ENCODE data around the gene LILRA6.

The LILRA6 gene

DNA sequence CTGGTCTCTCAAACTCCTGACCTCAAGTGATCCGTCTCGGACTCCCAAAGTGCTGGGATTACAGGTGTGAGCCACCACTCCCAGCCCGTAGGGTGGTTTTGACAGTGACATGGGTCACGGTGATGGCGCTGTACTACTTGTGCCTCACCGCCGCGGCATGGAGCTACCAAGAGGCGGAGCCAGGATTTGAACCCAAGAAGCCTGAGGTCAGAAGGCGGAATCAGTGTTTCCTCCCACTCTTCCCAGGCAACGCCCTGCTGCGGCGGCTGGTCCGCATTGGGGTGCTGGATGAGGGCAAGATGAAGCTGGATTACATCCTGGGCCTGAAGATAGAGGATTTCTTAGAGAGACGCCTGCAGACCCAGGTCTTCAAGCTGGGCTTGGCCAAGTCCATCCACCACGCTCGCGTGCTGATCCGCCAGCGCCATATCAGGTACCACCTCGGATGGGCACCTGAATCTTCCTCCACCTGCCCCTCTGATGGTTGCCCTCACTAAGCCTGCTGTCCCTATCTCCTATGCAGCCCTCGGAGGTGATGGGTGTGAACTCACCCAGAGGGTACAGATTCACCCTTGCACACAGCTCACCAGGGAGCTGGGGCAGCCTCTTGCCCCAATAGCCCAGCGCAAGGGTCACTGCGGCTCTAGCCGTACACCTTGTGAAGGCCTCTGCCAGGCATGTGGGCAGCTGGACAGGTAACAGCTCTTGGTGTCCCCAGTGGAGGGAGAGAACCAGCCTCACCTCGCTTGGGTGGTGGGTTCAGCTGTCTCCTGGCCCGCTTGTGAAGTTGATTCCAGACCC is 36.4 kb downstream of the LILRA6 start:
- Histone ChIP-seq H3K18ac (ENCODE audit: low read depth in 1 of 2, low read length in 2 of 2) (no peak overlapping the region), H3K4me2 (ENCODE audit: low read length, poor library complexity, severe bottlenecking) (no peak overlapping the region), H3K9me3 (ENCODE audit: control insufficient read depth, low read length) (no peaks in the 10 kb centered on the region), H2BK5ac (ENCODE audit: low read depth, low read length, poor library complexity, severe bottlenecking) (no peak overlapping the region), H2BK15ac (ENCODE audit: low read depth, poor library complexity, severe bottlenecking) (no peak overlapping the region), H3K36me3 (ENCODE audit: control insufficient read depth in 1 of 2, insufficient read depth in 2 of 2, low read depth in 1 of 2, low read length in 2 of 2) (peaks cover 63 to 82% of the 10 kb centered on the region in 2 experiments), H3K14ac (ENCODE audit: low read length in 2 of 2) (no peak overlapping the region), H4K8ac (ENCODE audit: low read length) (no peak overlapping the region), H4K91ac (ENCODE audit: low read length) (no peak overlapping the region), H2BK12ac (ENCODE audit: low read length in 2 of 2) (no peak overlapping the region), H3K4me3 (ENCODE audit: insufficient read depth in 1 of 2, low read depth in 1 of 2, low read length in 2 of 2) (no peak overlapping the region), H3K79me1 (replicated peaks; ENCODE audit: low read length, poor library complexity, severe bottlenecking) (peaks cover under 1% of the 10 kb centered on the region), H2BK120ac (ENCODE audit: low read depth, low read length) (no peak overlapping the region), H2AK5ac (ENCODE audit: low read length, severe bottlenecking) (no peak overlapping the region), H2AFZ (ENCODE audit: low read depth, low read length) (no peak overlapping the region), H3K27me3 (ENCODE audit: control insufficient read depth in 1 of 2, insufficient read depth in 1 of 2, low read length in 2 of 2) (no peaks in the 10 kb centered on the region), H3K27ac (ENCODE audit: low read length, poor library complexity, severe bottlenecking) (no peak overlapping the region), H3K4me1 (ENCODE audit: control insufficient read depth, insufficient read depth, low read depth, low read length) (peaks cover 59% of the 10 kb centered on the region), H3K23ac (ENCODE audit: low read length in 2 of 2) (no peak overlapping the region), H3K4ac (ENCODE audit: low read depth in 1 of 2, low read length in 2 of 2) (no peak overlapping the region), H3K9ac (ENCODE audit: low read length) (peak overlapping the region; percentile 36)
- DNase-seq: no peak
- 95% methylated on average over 27 of the region's 27 CpGs for WGBS

DNA sequence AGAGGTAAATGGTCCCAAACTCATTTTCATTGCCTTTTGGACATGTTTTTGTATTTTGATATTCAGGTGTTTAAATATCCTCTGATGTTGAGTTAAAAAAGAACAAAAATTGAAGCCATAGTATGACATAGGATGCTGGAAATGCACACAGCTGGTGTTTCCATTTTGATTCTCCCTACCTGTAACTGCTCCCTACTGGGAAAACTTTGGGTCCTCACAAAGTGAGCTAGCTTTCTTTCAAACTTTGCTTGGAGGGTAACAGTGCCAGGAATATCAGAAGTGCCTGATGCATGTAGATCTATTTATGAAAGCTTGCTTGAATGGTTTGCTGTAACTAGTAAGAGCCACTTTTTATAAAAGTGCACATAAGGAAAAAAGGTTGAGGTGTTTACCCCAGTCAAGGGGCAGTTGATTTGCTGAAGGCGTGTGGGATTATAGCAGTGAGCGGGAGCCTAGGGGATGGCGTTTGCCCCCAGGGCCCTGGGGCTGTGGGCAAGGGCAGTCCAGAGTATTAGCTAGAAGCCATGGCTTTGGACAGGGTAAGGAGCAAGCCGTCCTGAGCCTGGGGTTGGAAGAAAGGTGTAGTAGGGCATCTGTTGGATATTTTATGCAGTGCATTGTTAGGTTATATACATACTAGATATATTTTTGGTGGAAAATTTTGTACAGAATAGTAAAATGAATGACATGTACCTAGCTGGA is 37.7 kb downstream of the LILRA6 start:
- Histone ChIP-seq H2BK12ac (ENCODE audit: low read length in 2 of 2) (no peak overlapping the region), H3K9ac (ENCODE audit: low read length) (peak overlapping the region; percentile 97), H3K4ac (ENCODE audit: low read depth in 1 of 2, low read length in 2 of 2) (no peak overlapping the region), H3K9me3 (ENCODE audit: control insufficient read depth, low read length) (no peaks in the 10 kb centered on the region), H3K23ac (ENCODE audit: low read length in 2 of 2) (no peak overlapping the region), H3K27me3 (ENCODE audit: control insufficient read depth in 1 of 2, insufficient read depth in 1 of 2, low read length in 2 of 2) (no peaks in the 10 kb centered on the region), H3K36me3 (ENCODE audit: control insufficient read depth in 1 of 2, insufficient read depth in 2 of 2, low read depth in 1 of 2, low read length in 2 of 2) (peaks cover 62 to 77% of the 10 kb centered on the region in 2 experiments), H3K4me1 (ENCODE audit: control insufficient read depth, insufficient read depth, low read depth, low read length) (peaks cover 50% of the 10 kb centered on the region), H4K8ac (ENCODE audit: low read length) (no peak overlapping the region), H4K91ac (ENCODE audit: low read length) (no peak overlapping the region), H3K4me2 (ENCODE audit: low read length, poor library complexity, severe bottlenecking) (no peak overlapping the region), H3K14ac (ENCODE audit: low read length in 2 of 2) (no peak overlapping the region), H2BK120ac (ENCODE audit: low read depth, low read length) (no peak overlapping the region), H2BK5ac (ENCODE audit: low read depth, low read length, poor library complexity, severe bottlenecking) (no peak overlapping the region), H2BK15ac (ENCODE audit: low read depth, poor library complexity, severe bottlenecking) (no peak overlapping the region), H3K4me3 (ENCODE audit: insufficient read depth in 1 of 2, low read depth in 1 of 2, low read length in 2 of 2) (peak overlapping the region in 1 of 2 experiments; percentile 35), H2AFZ (ENCODE audit: low read depth, low read length) (no peak overlapping the region), H3K18ac (ENCODE audit: low read depth in 1 of 2, low read length in 2 of 2) (no peak overlapping the region), H3K27ac (ENCODE audit: low read length, poor library complexity, severe bottlenecking) (no peak overlapping the region), H2AK5ac (ENCODE audit: low read length, severe bottlenecking) (no peak overlapping the region), H3K79me1 (replicated peaks; ENCODE audit: low read length, poor library complexity, severe bottlenecking) (no peaks in the 10 kb centered on the region)
- 96% methylated on average over 4 of the region's 4 CpGs for WGBS
- no peak for DNase-seq

DNA sequence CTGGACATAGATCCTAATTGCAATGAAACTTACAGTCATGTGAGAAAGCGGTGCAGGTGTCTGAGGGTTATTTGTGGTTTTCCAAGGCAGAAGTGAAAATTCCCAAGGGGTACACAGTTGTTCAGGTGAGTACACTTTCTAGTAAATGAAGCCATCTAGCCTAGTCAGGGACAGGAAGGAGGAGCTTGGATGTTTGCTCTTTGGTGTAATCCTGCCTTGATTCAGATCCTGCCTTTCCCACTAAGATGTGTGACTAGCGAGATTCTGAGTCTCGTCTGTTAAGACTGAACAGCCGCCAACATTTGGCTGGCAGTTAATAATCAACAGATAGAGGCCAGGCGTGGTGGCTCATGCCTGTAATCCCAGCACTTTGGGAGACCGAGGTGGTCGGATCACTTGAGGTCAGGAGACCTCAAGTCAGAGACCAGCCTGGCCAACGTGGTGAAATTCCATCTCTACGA is 39.4 kb downstream of the LILRA6 start:
- no peak overlapping the region for H2AK5ac ChIP-seq (ENCODE audit: low read length, severe bottlenecking)
- peaks cover 52 to 69% of the 10 kb centered on the region in 2 experiments for H3K36me3 ChIP-seq (ENCODE audit: control insufficient read depth in 1 of 2, insufficient read depth in 2 of 2, low read depth in 1 of 2, low read length in 2 of 2)
- H3K18ac ChIP-seq (ENCODE audit: low read depth in 1 of 2, low read length in 2 of 2): no peak overlapping the region
- H3K4me3 ChIP-seq (ENCODE audit: insufficient read depth in 1 of 2, low read depth in 1 of 2, low read length in 2 of 2): peak overlapping the region; percentile 21 to 91
- H2BK120ac ChIP-seq (ENCODE audit: low read depth, low read length): no peak overlapping the region
- no peak for DNase-seq
- peaks cover 3% of the 10 kb centered on the region for H3K79me1 ChIP-seq (replicated peaks; ENCODE audit: low read length, poor library complexity, severe bottlenecking)
- no peak overlapping the region for H4K8ac ChIP-seq (ENCODE audit: low read length)
- no peak overlapping the region for H2BK15ac ChIP-seq (ENCODE audit: low read depth, poor library complexity, severe bottlenecking)
- peaks cover 34% of the 10 kb centered on the region for H3K4me1 ChIP-seq (ENCODE audit: control insufficient read depth, insufficient read depth, low read depth, low read length)
- H3K9ac ChIP-seq (ENCODE audit: low read length): peak overlapping the region; percentile 97
- H3K9me3 ChIP-seq (ENCODE audit: control insufficient read depth, low read length): no peaks in the 10 kb centered on the region
- H3K23ac ChIP-seq (ENCODE audit: low read length in 2 of 2): no peak overlapping the region
- H2BK12ac ChIP-seq (ENCODE audit: low read length in 2 of 2): no peak overlapping the region
- H3K14ac ChIP-seq (ENCODE audit: low read length in 2 of 2): no peak overlapping the region
- H3K4ac ChIP-seq (ENCODE audit: low read depth in 1 of 2, low read length in 2 of 2): no peak overlapping the region
- no peak overlapping the region for H2BK5ac ChIP-seq (ENCODE audit: low read depth, low read length, poor library complexity, severe bottlenecking)
- H4K91ac ChIP-seq (ENCODE audit: low read length): no peak overlapping the region
- 80% methylated on average over 9 of the region's 9 CpGs for whole genome bisulfite sequencing
- no peaks in the 10 kb centered on the region for H3K27me3 ChIP-seq (ENCODE audit: control insufficient read depth in 1 of 2, insufficient read depth in 1 of 2, low read length in 2 of 2)
- peak overlapping the region; percentile 64 for H3K27ac ChIP-seq (ENCODE audit: low read length, poor library complexity, severe bottlenecking)
- H2AFZ ChIP-seq (ENCODE audit: low read depth, low read length): no peak overlapping the region
- H3K4me2 ChIP-seq (ENCODE audit: low read length, poor library complexity, severe bottlenecking): peak overlapping the region; percentile 55

DNA sequence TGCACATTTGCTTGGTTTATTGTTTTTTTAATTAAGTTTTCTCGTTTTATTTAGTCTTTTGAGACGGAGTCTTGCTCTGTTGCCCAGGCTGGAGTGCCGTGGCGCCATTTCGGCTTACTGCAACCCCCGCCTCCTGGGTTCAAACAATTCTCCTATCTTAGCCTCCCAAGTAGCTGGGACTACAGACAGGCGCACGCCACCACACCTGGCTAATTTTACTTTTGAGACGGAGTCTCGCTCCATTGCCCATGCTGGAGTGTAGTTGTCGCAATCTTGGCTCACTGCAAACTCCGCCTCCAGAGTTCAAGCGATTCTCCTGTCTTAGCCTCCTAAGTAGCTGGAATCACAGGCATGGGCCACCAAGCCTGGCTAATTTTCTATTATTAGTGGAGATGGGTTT is 40.6 kb downstream of the LILRA6 start:
- no peak overlapping the region for H3K18ac ChIP-seq (ENCODE audit: low read depth in 1 of 2, low read length in 2 of 2)
- H3K36me3 ChIP-seq (ENCODE audit: control insufficient read depth in 1 of 2, insufficient read depth in 2 of 2, low read depth in 1 of 2, low read length in 2 of 2): peaks cover 40 to 61% of the 10 kb centered on the region in 2 experiments
- H2AFZ ChIP-seq (ENCODE audit: low read depth, low read length): no peak overlapping the region
- no peaks in the 10 kb centered on the region for H3K27me3 ChIP-seq (ENCODE audit: control insufficient read depth in 1 of 2, insufficient read depth in 1 of 2, low read length in 2 of 2)
- no peak overlapping the region for H3K23ac ChIP-seq (ENCODE audit: low read length in 2 of 2)
- peak; percentile 31 for DNase-seq
- WGBS: 60% methylated on average over 13 of the region's 13 CpGs
- H3K9ac ChIP-seq (ENCODE audit: low read length): peak overlapping the region; percentile 97
- no peak overlapping the region for H2BK15ac ChIP-seq (ENCODE audit: low read depth, poor library complexity, severe bottlenecking)
- H2BK5ac ChIP-seq (ENCODE audit: low read depth, low read length, poor library complexity, severe bottlenecking): no peak overlapping the region
- no peak overlapping the region for H4K8ac ChIP-seq (ENCODE audit: low read length)
- peak overlapping the region; percentile 67 for H3K4me2 ChIP-seq (ENCODE audit: low read length, poor library complexity, severe bottlenecking)
- H3K14ac ChIP-seq (ENCODE audit: low read length in 2 of 2): no peak overlapping the region
- no peak overlapping the region for H2BK12ac ChIP-seq (ENCODE audit: low read length in 2 of 2)
- peak overlapping the region in 1 of 2 experiments; percentile 91 for H3K4me3 ChIP-seq (ENCODE audit: insufficient read depth in 1 of 2, low read depth in 1 of 2, low read length in 2 of 2)
- no peak overlapping the region for H2BK120ac ChIP-seq (ENCODE audit: low read depth, low read length)
- no peak overlapping the region for H4K91ac ChIP-seq (ENCODE audit: low read length)
- H2AK5ac ChIP-seq (ENCODE audit: low read length, severe bottlenecking): no peak overlapping the region
- H3K9me3 ChIP-seq (ENCODE audit: control insufficient read depth, low read length): no peaks in the 10 kb centered on the region
- peaks cover 5% of the 10 kb centered on the region for H3K79me1 ChIP-seq (replicated peaks; ENCODE audit: low read length, poor library complexity, severe bottlenecking)
- H3K4ac ChIP-seq (ENCODE audit: low read depth in 1 of 2, low read length in 2 of 2): no peak overlapping the region
- peak overlapping the region; percentile 13 for H3K27ac ChIP-seq (ENCODE audit: low read length, poor library complexity, severe bottlenecking)
- H3K4me1 ChIP-seq (ENCODE audit: control insufficient read depth, insufficient read depth, low read depth, low read length): peaks cover 27% of the 10 kb centered on the region
